ENCODE results near the gene ZNF221. TPM values are rescaled to one million over a fixed set of nuclear protein-coding genes. Genes with fewer than 3 reads are reported as not detected.

Gene ZNF221
- total and polyA plus RNA-seq, 7 donors = 0.60 to 6.8 (median 3.6) TPM; not detected in 1

- Histone ChIP-seq H3K4me3 (no peak overlapping the region), H3K4me1 (no peaks in the 10 kb centered on the region), H3K27me3 (no peaks in the 10 kb centered on the region), H3K9me3 (peaks cover 0 to 20% (median 10%) of the 10 kb centered on the region in 4 donors), H3K36me3 (peaks cover 67 to 100% (median 88%) of the 10 kb centered on the region in 4 donors), H3K27ac (no peak overlapping the region)
- intact Hi-C loops (cut with DNase I) = no loop called here
- no peak for TF ChIP-seq POLR2A (IDR thresholded peaks at IDR 0.05)
- TF ChIP-seq EP300 (IDR thresholded peaks at IDR 0.05) = no peak
- no peak for TF ChIP-seq POLR2AphosphoS5 (IDR thresholded peaks at IDR 0.05)
- TF ChIP-seq CTCF (IDR thresholded peaks at IDR 0.05) = no peak
- DNase-seq = no peak
Measured at GRCh38 chr19:43923875-43924274, 27.2 kb upstream of the ZNF221 start.

- intact Hi-C loops (cut with DNase I) = no loop called here
- peaks cover 50 to 98% (median 76%) of the 10 kb centered on the region in 4 donors for H3K36me3 ChIP-seq
- no peaks in the 10 kb centered on the region for H3K9me3 ChIP-seq
- 91 to 96% methylated on average over 5 of the region's 5 CpGs for WGBS, 2 donors
- H3K4me3 ChIP-seq = no peak overlapping the region
- no peak overlapping the region for H3K27ac ChIP-seq
- H3K27me3 ChIP-seq = no peaks in the 10 kb centered on the region
- no peak for DNase-seq
- peaks cover 0 to 8% (median 2%) of the 10 kb centered on the region in 4 donors for H3K4me1 ChIP-seq
- no peak for TF ChIP-seq POLR2A (IDR thresholded peaks at IDR 0.05)
- no peak for TF ChIP-seq CTCF (IDR thresholded peaks at IDR 0.05)
- no peak for TF ChIP-seq EP300 (IDR thresholded peaks at IDR 0.05)
- no peak for TF ChIP-seq POLR2AphosphoS5 (IDR thresholded peaks at IDR 0.05)
Measured at GRCh38 chr19:43928820-43929219, 22.2 kb upstream of the ZNF221 start.

- intact Hi-C loops (cut with DNase I) = loop anchor here (2.0 kb wide), 1 partner anchor 178 kb away; the partner anchor contains the start of gene ZNF225
Measured at GRCh38 chr19:43934055-43934984, 16.7 kb upstream of the ZNF221 start.

GRCh38 chr19:43934985-43935708 is 15.9 kb upstream of the ZNF221 start, which contains the start of gene ZNF45:
TSS of gene ZNF45 (minus strand) at chr19:43935282. CDS start at chr19:43922185, 13,097 bp downstream.
- TF ChIP-seq CTCF (IDR thresholded peaks at IDR 0.05) = no peak
- no peak for TF ChIP-seq EP300 (IDR thresholded peaks at IDR 0.05)
- TF ChIP-seq POLR2A (IDR thresholded peaks at IDR 0.05) = peak in 1 of 2 donors; percentile 17
- TF ChIP-seq POLR2AphosphoS5 (IDR thresholded peaks at IDR 0.05) = peak in 3 of 4 donors; percentile 55 to 69 (median 64)
- DNase-seq = peak; percentile 92
- Histone ChIP-seq H3K9me3 (no peaks in the 10 kb centered on the region), H3K27ac (peak within 1 kb of the TSS; percentile 86 to 89 (median 88)), H3K4me3 (peak within 1 kb of the TSS; percentile 50 to 68 (median 65)), H3K4me1 (peaks cover 0 to 21% (median 9%) of the 10 kb centered on the region in 4 donors), H3K36me3 (peaks cover 16 to 35% (median 21%) of the 10 kb centered on the region in 4 donors), H3K27me3 (no peaks in the 10 kb centered on the region)
- intact Hi-C loops (cut with DNase I) = loop anchor here (1.0 to 5.0 kb wide), 4 partner anchors 16 to 178 kb away; partner anchors contain the start of genes ZNF155, ZNF221, ZNF225 and ZNF230
- WGBS, 2 donors = 0% methylated on average over 42 of the region's 42 CpGs

More at GRCh38 chr19:43934055-43934984, 16.7 kb upstream of the ZNF221 start:
- peaks cover 24 to 43% (median 29%) of the 10 kb centered on the region in 4 donors for H3K36me3 ChIP-seq
- no peaks in the 10 kb centered on the region for H3K27me3 ChIP-seq
- WGBS, 2 donors = 8 to 11% methylated on average over 15 of the region's 15 CpGs
- no peak for DNase-seq
- peaks cover 0 to 21% (median 9%) of the 10 kb centered on the region in 4 donors for H3K4me1 ChIP-seq
- H3K27ac ChIP-seq = peak overlapping the region; percentile 86 to 89 (median 88)
- no peaks in the 10 kb centered on the region for H3K9me3 ChIP-seq
- peak overlapping the region; percentile 50 to 68 (median 65) for H3K4me3 ChIP-seq
- TF ChIP-seq CTCF (IDR thresholded peaks at IDR 0.05) = no peak
- no peak for TF ChIP-seq EP300 (IDR thresholded peaks at IDR 0.05)
- TF ChIP-seq POLR2A (IDR thresholded peaks at IDR 0.05) = no peak
- TF ChIP-seq POLR2AphosphoS5 (IDR thresholded peaks at IDR 0.05) = no peak
